NCI-H1436 treated with DMSO at 0.1 percent for 48 hours (cell line): ENCODE data around the gene ANKHD1.
"Not testable (repeated sequence)": the region's sequence is repeated elsewhere in the genome, so short reads cannot be mapped to it uniquely, and the experiment has no call there.

ENCODE experiments used
- DNase-seq: peaks from one replicate; lab custom pipeline; 2025; lab: John Stamatoyannopoulos, UW

The ANKHD1 gene

DNA sequence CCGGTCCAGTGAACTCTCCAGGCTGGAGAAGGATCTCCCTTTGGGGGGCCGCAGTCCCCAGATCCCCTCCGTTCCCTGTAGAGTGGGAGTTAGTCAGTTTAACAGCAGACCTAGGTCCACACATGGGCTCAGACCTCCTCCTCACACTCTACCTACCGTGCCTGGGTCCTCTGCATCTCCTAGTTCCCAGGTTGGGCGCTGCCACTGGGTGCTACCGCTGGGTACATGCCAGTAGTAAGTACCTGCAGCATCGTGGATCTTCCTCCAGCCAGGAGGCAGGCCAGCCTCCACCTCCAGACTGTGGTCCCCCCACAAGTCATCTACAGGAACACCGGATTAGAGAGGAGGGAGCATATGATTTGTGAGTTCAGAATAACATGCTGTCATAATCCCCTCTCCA, 162.0 kb downstream of the ANKHD1 start:
- no peak for DNase-seq

GRCh38 chr5:140564196-140565023, 162.8 kb downstream of the ANKHD1 start, which contains the start of the genes APBB3 and SLC35A4:
Gene APBB3 (minus strand): TSS chr5:140564598. CDS start chr5:140564245, 353 bp downstream.
Gene SLC35A4 (plus strand): TSS chr5:140564828. CDS start chr5:140567170, 2,342 bp downstream.
- peak; percentile 80 for DNase-seq

- no peak for DNase-seq
Observed at GRCh38 chr5:140565024-140565779, 163.6 kb downstream of the ANKHD1 start.

DNA sequence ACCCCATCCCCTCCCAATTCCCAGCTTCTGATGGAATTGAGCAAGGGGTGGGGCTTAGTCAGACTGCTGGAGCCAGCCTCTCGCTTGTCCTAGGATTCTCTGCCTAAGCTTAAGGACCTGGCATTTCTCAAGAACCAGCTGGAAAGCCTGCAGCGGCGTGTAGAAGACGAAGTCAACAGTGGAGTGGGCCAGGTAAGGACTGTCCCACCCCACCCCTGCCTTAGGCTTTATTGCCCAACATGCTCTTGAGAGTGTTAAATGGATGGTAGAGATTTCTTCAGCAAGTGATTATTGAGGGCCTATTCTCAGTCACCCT, 164.1 kb downstream of the ANKHD1 start:
- no peak for DNase-seq

DNA sequence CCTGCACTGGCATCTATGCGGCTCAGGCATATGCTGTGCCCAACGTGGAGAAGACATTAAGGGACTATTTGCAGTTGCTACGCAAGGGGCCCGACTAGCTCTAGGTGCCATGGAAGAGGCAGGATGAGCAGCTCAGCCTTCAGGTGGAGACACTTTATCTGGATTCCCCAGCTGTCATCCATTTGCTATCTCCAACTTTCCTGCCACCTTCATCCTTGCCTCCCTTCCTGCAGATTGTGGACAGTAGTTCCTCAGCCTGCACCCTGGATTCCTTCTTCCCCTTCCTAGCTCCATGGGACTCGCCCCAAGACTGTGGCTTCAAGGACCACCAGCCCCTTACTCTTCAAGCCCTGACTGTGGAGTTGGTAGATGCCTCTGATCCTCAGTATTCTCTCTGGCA, 165.0 kb downstream of the ANKHD1 start:
- no peak for DNase-seq

- no peak for DNase-seq
Observed at GRCh38 chr5:140567136-140567818, 165.6 kb downstream of the ANKHD1 start.

GRCh38 chr5:140567871-140568270, 166.2 kb downstream of the ANKHD1 start:
- no peak for DNase-seq

- DNase-seq = no peak
Observed at GRCh38 chr5:140568443-140569063, 166.9 kb downstream of the ANKHD1 start.

DNA sequence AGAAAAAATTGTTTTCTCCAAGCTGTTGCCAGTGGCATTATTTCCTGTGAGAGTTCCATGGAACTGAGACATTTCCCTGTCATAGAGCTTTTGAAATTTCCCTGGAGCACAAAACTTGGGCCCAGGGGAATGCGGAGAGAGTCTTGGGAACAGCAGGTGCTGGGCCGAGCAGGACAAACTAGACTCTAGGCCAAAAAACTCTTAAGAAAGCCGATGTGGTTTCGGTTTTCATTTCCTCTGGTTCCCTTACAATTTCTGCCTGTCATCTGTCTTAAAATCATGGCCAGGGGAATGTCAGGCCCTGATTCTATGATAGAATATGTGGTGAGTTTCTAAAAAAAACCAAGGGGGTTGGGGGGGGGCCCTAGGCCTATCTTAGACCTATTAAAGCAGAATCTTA, 167.6 kb downstream of the ANKHD1 start:
- no peak for DNase-seq

DNA sequence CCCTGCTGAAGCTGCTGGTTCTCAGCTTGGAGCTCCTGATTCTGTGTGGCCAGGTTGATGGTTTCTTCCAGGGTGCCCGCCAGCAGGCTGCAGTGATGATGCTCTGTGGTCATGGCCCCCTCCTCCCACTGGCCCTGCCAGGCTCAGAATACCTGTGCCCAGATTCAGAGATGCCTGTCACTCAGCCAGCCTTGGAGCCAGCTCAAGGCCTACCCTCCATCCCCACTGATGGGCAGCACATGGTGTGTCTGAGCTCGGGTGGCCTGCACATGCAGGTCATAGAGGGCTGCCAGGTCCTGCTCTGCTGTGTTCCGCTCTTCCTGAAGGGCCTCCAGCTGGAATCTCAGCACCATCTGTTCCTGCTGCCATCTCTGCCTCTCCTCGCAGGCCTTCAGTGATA, 168.4 kb downstream of the ANKHD1 start:
- DNase-seq = no peak

- DNase-seq = no peak
Observed at GRCh38 chr5:140570488-140570887, 168.9 kb downstream of the ANKHD1 start.

DNA sequence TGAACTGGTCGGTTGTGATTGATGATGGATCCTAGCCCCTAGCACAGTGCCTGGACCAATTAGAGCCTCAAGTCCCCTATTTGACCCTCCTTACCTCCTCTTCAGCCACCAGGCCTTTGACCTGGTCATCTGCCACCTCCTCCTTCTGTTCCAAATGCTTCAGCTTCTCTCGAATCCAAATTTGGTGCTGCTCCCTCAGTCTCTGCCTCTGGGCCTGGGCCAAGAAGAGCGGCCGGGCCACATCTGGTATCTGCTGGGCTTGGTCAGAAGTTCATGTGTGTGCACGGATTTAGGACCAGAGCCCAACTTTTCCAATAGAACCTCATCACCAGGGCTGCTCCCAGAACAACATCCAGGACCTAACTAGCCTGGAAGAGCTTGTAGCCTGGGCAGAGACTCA, 169.5 kb downstream of the ANKHD1 start:
- no peak for DNase-seq

GRCh38 chr5:140573683-140574082, 172.1 kb downstream of the ANKHD1 start:
- no peak for DNase-seq

GRCh38 chr5:140574165-140574564, 172.5 kb downstream of the ANKHD1 start:
- DNase-seq = no peak

DNA sequence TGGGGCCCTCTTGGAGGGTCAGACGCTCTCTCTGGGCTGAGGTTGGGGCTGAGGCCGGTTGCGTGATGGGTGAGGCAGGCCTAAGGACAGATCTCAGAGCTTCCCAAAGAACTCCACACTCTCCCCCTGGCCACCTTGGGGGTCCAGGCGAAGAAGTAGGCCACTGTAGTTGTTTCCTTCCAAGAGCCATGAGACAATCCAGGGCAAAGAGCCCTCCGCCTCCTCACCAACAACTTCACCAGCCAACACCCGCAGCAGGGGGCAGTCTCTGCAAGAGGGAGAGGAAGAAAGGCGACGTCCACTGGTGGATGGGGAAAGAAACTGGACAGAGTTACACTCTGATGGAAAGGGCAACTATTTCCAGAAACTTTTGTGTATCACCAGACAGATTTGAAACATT, 173.7 kb downstream of the ANKHD1 start:
- no peak for DNase-seq

GRCh38 chr5:140576776-140577201, 175.2 kb downstream of the ANKHD1 start:
- DNase-seq = no peak

DNA sequence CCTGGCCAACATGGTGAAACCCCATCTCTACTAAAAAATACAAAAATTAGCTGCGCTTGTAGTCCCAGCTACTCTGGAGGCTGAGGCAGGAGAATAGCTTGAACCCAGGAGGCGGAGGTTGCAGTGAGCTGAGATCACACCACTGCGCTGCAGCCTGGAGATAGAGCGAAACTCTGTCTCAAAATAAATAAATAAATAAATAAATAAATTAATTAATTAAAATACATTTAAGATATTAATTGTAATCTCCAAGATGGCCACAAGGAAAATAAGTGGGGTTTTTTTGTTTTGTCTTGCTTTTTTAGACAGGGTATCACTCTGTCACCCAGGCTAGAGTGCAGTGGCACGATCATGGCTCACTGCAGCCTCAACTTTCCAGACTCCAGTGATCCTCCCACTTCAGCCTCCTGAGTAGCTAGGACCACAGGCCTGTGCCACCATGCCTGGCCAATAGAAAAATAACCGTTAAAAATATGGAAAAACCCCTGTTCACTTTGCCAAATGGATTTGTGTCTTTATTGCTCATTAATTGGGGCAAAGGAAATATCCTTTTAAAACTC, 177.6 kb downstream of the ANKHD1 start:
- not testable (repeated sequence) for DNase-seq

GRCh38 chr5:140587495-140587894, 185.9 kb downstream of the ANKHD1 start:
- no peak for DNase-seq

- no peak for DNase-seq
Observed at GRCh38 chr5:140588311-140589070, 186.9 kb downstream of the ANKHD1 start.
